K562 (cell line): ENCODE results near the gene ANXA1. TPM values are rescaled to one million over a fixed set of nuclear protein-coding genes. Genes with fewer than 3 reads are reported as not detected.

Experiments used
- CREB1 ChIP-seq, 2 experiments: sonication (generic) in 1 of 2; formaldehyde crosslinking in 1 of 2; IDR thresholded peaks; 2 replicates each; pipeline versions ENCODE4 v1.6.1 to v1.8.0; 2012 to 2022; ENCODE audit warnings: inconsistent platforms in 1 of 2, mild to moderate bottlenecking in 1 of 2, missing genetic modification reagents in 1 of 2, moderate library complexity in 1 of 2
- CREB5 ChIP-seq: fragments of 250-450 bp; sonication (Bioruptor Pico); IDR thresholded peaks from 2 replicates; pipeline ENCODE4 v1.5.0; 2020; ENCODE audit warnings: mild to moderate bottlenecking
- EGR1 ChIP-seq: fragments of 450-650 bp; conservative IDR thresholded peaks from 2 replicates; pipeline ENCODE4 v1.6.1; 2017; ENCODE audit warnings: mild to moderate bottlenecking
- HSF4 ChIP-seq: fragments of 250-450 bp; sonication (Bioruptor Pico); IDR thresholded peaks from 2 replicates; pipeline ENCODE4 v2.1.2; 2022; ENCODE audit warnings: mild to moderate bottlenecking, moderate library complexity, borderline replicate concordance
- KAT8 ChIP-seq: fragments of 450-650 bp; IDR thresholded peaks from 2 replicates; pipeline ENCODE4 v1.6.1; 2016; ENCODE audit warnings: low read depth, mild to moderate bottlenecking
- KDM2B ChIP-seq: fragments of 250-450 bp; sonication (Bioruptor Pico); IDR thresholded peaks from 2 replicates; pipeline ENCODE4 v1.8.0; 2021; ENCODE audit warnings: mild to moderate bottlenecking, moderate library complexity
- THRAP3 ChIP-seq: fragments of 450-650 bp; IDR thresholded peaks from 2 replicates; pipeline ENCODE4 v1.6.1; 2016; ENCODE audit warnings: mild to moderate bottlenecking, inconsistent platforms, borderline replicate concordance
- U2AF2 ChIP-seq: fragments of 200-400 bp; formaldehyde crosslinking; optimal IDR thresholded peaks from 2 replicates; pipeline ENCODE3; 2017; ENCODE audit warnings: low read depth, mild to moderate bottlenecking, low read length
- ZBTB26 ChIP-seq: fragments of 450-650 bp; formaldehyde crosslinking; IDR thresholded peaks from 2 replicates; pipeline ENCODE4 v1.4.0; 2022; ENCODE audit warnings: missing genetic modification characterization
- ZNF407 ChIP-seq: fragments of 450-650 bp; IDR thresholded peaks from 2 replicates; pipeline ENCODE4 v1.6.1; 2016; ENCODE audit warnings: low read depth
- ZNF57 ChIP-seq: fragments of 450-650 bp; formaldehyde crosslinking; IDR thresholded peaks from 2 replicates; pipeline ENCODE4 v1.4.0; 2020; ENCODE audit warnings: mild to moderate bottlenecking, moderate library complexity
- ZNF644 ChIP-seq: fragments of 200-800 bp; sonication (Bioruptor generic); IDR thresholded peaks from 2 replicates; pipeline ENCODE4 v1.6.1; 2016; ENCODE audit warnings: low read depth, missing genetic modification characterization, missing compliant biosample characterization
- ZNF699 ChIP-seq: fragments of 250-450 bp; sonication (Bioruptor Pico); IDR thresholded peaks from 2 replicates; pipeline ENCODE4 v1.8.0; 2021; ENCODE audit warnings: mild to moderate bottlenecking, moderate library complexity; ENCODE audit not compliant: insufficient replicate concordance
- polyA plus RNA-seq, 8 experiments: library from polyadenylated mRNA; depleted of rRNA in 4 of 8; stranded (reverse) in 5 of 8; unstranded in 3 of 8; fragments of >200 nt; fragmentation: Nextera tagmentation in 2 of 8; fragmentation: Illumina TruSeq in 1 of 8; extraction: Ambion mirVana in 2 of 8; extraction: Trizol in 1 of 8; gene quantifications; 2 replicates each; pipeline versions ENCODE4 v1.2.1 to v1.2.3, GENCODE V29; 2011 to 2014; ENCODE audit warnings: inconsistent platforms in 1 of 8, missing spikeins in 1 of 8
- total RNA-seq, 7 experiments: library from RNA; depleted of rRNA in 6 of 7; stranded (reverse); fragments of >200 nt in 6 of 7; fragmentation: Illumina TruSeq in 2 of 7; extraction: Trizol in 2 of 7; gene quantifications; 2 replicates each; pipeline versions ENCODE4 v1.2.1 to v1.2.3, GENCODE V29; 2011 to 2021; ENCODE audit warnings: low replicate concordance in 1 of 7

The ANXA1 gene
- total and polyA plus RNA-seq, 9 of the 15 experiments (the other 6 are each of a cell fraction or from before 2014, with no cell fraction given) = 406 to 1,298 (median 620) TPM

- TF ChIP-seq ZNF407 (no peak), ZNF644 (tag) (no peak), ZNF57 (CRISPR knock-in tag) (no peak), CREB5 (CRISPR knock-in tag) (no peak), ZBTB26 (no peak), KDM2B (CRISPR knock-in tag) (no peak), U2AF2 (no peak), ZNF699 (CRISPR knock-in tag) (no peak), KAT8 (no peak), CREB1 (IDR thresholded peaks at IDR 0.05) (no peak), CREB1 (CRISPR knock-in tag; IDR thresholded peaks at IDR 0.05) (no peak), HSF4 (no peak), THRAP3 (no peak), EGR1 (no peak)
Observed at GRCh38 chr9:73151653-73152542, at the start of gene ANXA1 (continued).
